HEK293 (cell line): ENCODE measurements around the gene MAVS.

ENCODE experiments used
- CTCF ChIP-seq: fragments of 450-650 bp; formaldehyde crosslinking; IDR thresholded peaks from 2 replicates; pipeline ENCODE4 v1.5.1; 2016; ENCODE audit warnings: missing biosample characterization, missing genetic modification characterization
- HOXA7 ChIP-seq: sonication (generic); formaldehyde crosslinking; IDR thresholded peaks from 2 replicates; pipeline ENCODE4 v1.8.1; 2022; ENCODE audit warnings: missing genetic modification reagents, borderline replicate concordance
- KLF10 ChIP-seq: fragments of 450-650 bp; IDR thresholded peaks from 2 replicates; pipeline ENCODE4 v1.5.1; 2018; ENCODE audit warnings: missing biosample characterization, mild to moderate bottlenecking, missing genetic modification characterization
- PBX3 ChIP-seq: sonication (generic); formaldehyde crosslinking; IDR thresholded peaks from 2 replicates; pipeline ENCODE4 v1.8.1; 2022; ENCODE audit warnings: mild to moderate bottlenecking, moderate library complexity, missing genetic modification reagents
- PRDM10 ChIP-seq: fragments of 450-650 bp; formaldehyde crosslinking; IDR thresholded peaks from 2 replicates; pipeline ENCODE4 v1.5.1; 2016; ENCODE audit warnings: missing biosample characterization, missing genetic modification characterization
- REST ChIP-seq: fragments of 450-650 bp; formaldehyde crosslinking; IDR thresholded peaks from 2 replicates; pipeline ENCODE4 v1.5.1; 2016; ENCODE audit warnings: missing biosample characterization, missing genetic modification characterization
- SETDB1 ChIP-seq: IDR thresholded peaks from one replicate; pipeline ENCODE4 v1.6.1; 2017; ENCODE audit warnings: mild to moderate bottlenecking, low read length, moderate library complexity, mixed read lengths; ENCODE audit not compliant: insufficient read length
- ZFP3 ChIP-seq: fragments of 450-650 bp; formaldehyde crosslinking; IDR thresholded peaks from 2 replicates; pipeline ENCODE4 v1.5.1; 2016; ENCODE audit warnings: low read depth, missing biosample characterization, missing genetic modification characterization
- ZNF274 ChIP-seq, 2 experiments: fragments of 200-500 bp in 1 of 2; fragments of 450-650 bp in 1 of 2; sonication (Bioruptor generic) in 1 of 2; formaldehyde crosslinking in 1 of 2; IDR thresholded peaks; 2 replicates each; pipeline versions ENCODE4 v1.5.1 to v1.6.1; 2014 to 2016; ENCODE audit warnings: borderline replicate concordance in 1 of 2, inconsistent platforms in 1 of 2, low read length in 1 of 2, missing biosample characterization in 1 of 2, missing genetic modification characterization in 1 of 2
- ZNF626 ChIP-seq: fragments of 450-650 bp; sonication (Bioruptor Pico); formaldehyde crosslinking; IDR thresholded peaks from 2 replicates; pipeline ENCODE4 v1.5.1; 2018; ENCODE audit warnings: missing biosample characterization, missing genetic modification characterization, inconsistent platforms
- ZNF664 ChIP-seq: fragments of 450-650 bp; formaldehyde crosslinking; IDR thresholded peaks from 2 replicates; pipeline ENCODE4 v1.5.1; 2016; ENCODE audit warnings: missing biosample characterization, missing genetic modification characterization
- ZNF76 ChIP-seq: fragments of 450-650 bp; formaldehyde crosslinking; IDR thresholded peaks from 2 replicates; pipeline ENCODE4; 2016; ENCODE audit warnings: low read depth, missing biosample characterization, missing genetic modification characterization, borderline replicate concordance
- ZSCAN5A ChIP-seq: fragments of 450-650 bp; formaldehyde crosslinking; IDR thresholded peaks from 2 replicates; pipeline ENCODE4 v1.5.1; 2016; ENCODE audit warnings: missing biosample characterization, missing genetic modification characterization

- TF ChIP-seq KLF10 (tag by site-specific recombination) (no peak), ZSCAN5A (no peak), PBX3 (CRISPR knock-in tag) (no peak), CTCF (tag by site-specific recombination) (no peak), SETDB1 (no peak), ZFP3 (tag by site-specific recombination) (no peak), ZNF274 (IDR thresholded peaks at IDR 0.05; ENCODE audit: low read length) (no peak), ZNF274 (tag by site-specific recombination; IDR thresholded peaks at IDR 0.05; ENCODE audit: borderline replicate concordance) (no peak), PRDM10 (tag by site-specific recombination) (no peak), ZNF664 (no peak), ZNF626 (tag by site-specific recombination) (no peak), ZNF76 (tag by site-specific recombination) (no peak), REST (tag by site-specific recombination) (no peak), HOXA7 (no peak)
These were observed 26.9 kb downstream of the MAVS start for GRCh38 chr20:3873507-3873906.
